IMR-90 (cell line): ENCODE data around the gene P3R3URF. TPM values are rescaled to one million over a fixed set of nuclear protein-coding genes. Genes with fewer than 3 reads are reported as not detected.
A peak's percentile ranks its signal among the peaks of the same experiment; 100 is the strongest.

ENCODE experiments used
- ATAC-seq: fragments of 200-7000 bp; cut with Tn5 transposase; 2 replicates; pipeline ENCODE4 v1.9.1; 2020; ENCODE audit warnings: low read depth, mild to moderate bottlenecking, moderate library complexity
- BruUV-seq: library from RNA; stranded (reverse); fragments of 400-500 nt; replicated peaks from 2 replicates; lab custom pipeline; 2021; lab: Mats Ljungman, UMichigan
- CTCF ChIA-PET: fragments of 300-600 bp; formaldehyde crosslinking; extraction: SDS; loops from one replicate; lab custom pipeline; 2021; ENCODE audit warnings: antibody characterized with exemption; lab: Yijun Ruan, JAX
- POLR2A ChIA-PET: fragments of 300-600 bp; sonication (Branson Sonifier 250); formaldehyde crosslinking; loops from one replicate; lab custom pipeline; 2022; ENCODE audit warnings: antibody characterized with exemption; ENCODE audit not compliant: unreplicated experiment; lab: Charles Lee
- DNase-seq: peaks from one replicate; pipeline ENCODE4 v3.0.0; 2013
- H2AFZ ChIP-seq: replicated peaks from 2 replicates; pipeline ENCODE3; 2013; ENCODE audit warnings: low read length, mild to moderate bottlenecking; ENCODE audit not compliant: poor library complexity
- H2AK5ac ChIP-seq: 2 replicates; pipeline ENCODE4 v1.6.1; 2013; ENCODE audit warnings: low read depth, low read length, inconsistent platforms
- H2AK9ac ChIP-seq: replicated peaks from 2 replicates; pipeline ENCODE3; 2013; ENCODE audit warnings: mild to moderate bottlenecking, low read depth, low read length, moderate library complexity; ENCODE audit not compliant: poor library complexity
- H2BK120ac ChIP-seq: 2 replicates; pipeline ENCODE4 v1.6.1; 2013; ENCODE audit warnings: low read depth, low read length, inconsistent platforms
- H2BK15ac ChIP-seq: 3 replicates; pipeline ENCODE4 v1.6.1; 2013; ENCODE audit warnings: low read depth, low read length, inconsistent platforms
- H2BK20ac ChIP-seq: 2 replicates; pipeline ENCODE4 v1.6.1; 2013; ENCODE audit warnings: low read depth, mild to moderate bottlenecking, inconsistent platforms, low read length, moderate library complexity
- H2BK5ac ChIP-seq: 2 replicates; pipeline ENCODE4 v1.6.1; 2013; ENCODE audit warnings: mild to moderate bottlenecking, low read depth, low read length, inconsistent platforms; ENCODE audit not compliant: poor library complexity, severe bottlenecking
- H3K14ac ChIP-seq: replicated peaks from 2 replicates; pipeline ENCODE4 v1.6.1; 2013; ENCODE audit warnings: low read depth, low read length, inconsistent platforms
- H3K18ac ChIP-seq: 2 replicates; pipeline ENCODE4 v1.6.1; 2013; ENCODE audit warnings: low read depth, low read length, control low read depth
- H3K23ac ChIP-seq: 2 replicates; pipeline ENCODE4 v1.6.1; 2013; ENCODE audit warnings: low read depth, low read length, inconsistent platforms
- H3K27ac ChIP-seq: 2 replicates; pipeline ENCODE4 v1.5.1; 2013; ENCODE audit warnings: mild to moderate bottlenecking, control low read depth, low read length; ENCODE audit not compliant: insufficient read depth
- H3K27me3 ChIP-seq: 2 replicates; pipeline ENCODE4 v1.6.1; 2013; ENCODE audit warnings: low read length; ENCODE audit not compliant: control insufficient read depth, insufficient read depth
- H3K36me3 ChIP-seq: 2 replicates; pipeline ENCODE4 v1.6.1; 2013; ENCODE audit warnings: low read length, mixed read lengths; ENCODE audit not compliant: control insufficient read depth, insufficient read depth
- H3K4ac ChIP-seq: 2 replicates; pipeline ENCODE4 v1.6.1; 2013; ENCODE audit warnings: low read depth, low read length, inconsistent platforms
- H3K4me1 ChIP-seq: 2 replicates; pipeline ENCODE4 v1.6.1; 2013; ENCODE audit warnings: low read length, mixed read lengths; ENCODE audit not compliant: control insufficient read depth, insufficient read depth
- H3K4me2 ChIP-seq: 2 replicates; pipeline ENCODE4 v1.6.1; 2013; ENCODE audit warnings: low read depth, mild to moderate bottlenecking, control low read depth, low read length, moderate library complexity
- H3K4me3 ChIP-seq: 2 replicates; pipeline ENCODE4 v1.5.1; 2013; ENCODE audit warnings: low read depth, mild to moderate bottlenecking, control low read depth, low read length, moderate library complexity; ENCODE audit not compliant: insufficient read depth
- H3K56ac ChIP-seq: 2 replicates; pipeline ENCODE4 v1.6.1; 2013; ENCODE audit warnings: low read length, inconsistent platforms; ENCODE audit not compliant: insufficient read depth; ENCODE audit errors: extremely low read depth
- H3K79me1 ChIP-seq, 2 experiments: 2 replicates each; pipeline ENCODE4 v1.6.1; 2013; ENCODE audit warnings: low read length in 2 of 2, inconsistent platforms in 1 of 2, low read depth in 1 of 2
- H3K9ac ChIP-seq: 2 replicates; pipeline ENCODE4 v1.6.1; 2013; ENCODE audit warnings: low read depth, low read length, control low read depth
- H3K9me1 ChIP-seq: 2 replicates; pipeline ENCODE4 v1.6.1; 2013; ENCODE audit warnings: low read length, inconsistent platforms; ENCODE audit not compliant: insufficient read depth
- H3K9me3 ChIP-seq: 2 replicates; pipeline ENCODE4 v1.6.1; 2013; ENCODE audit warnings: low read length; ENCODE audit not compliant: control insufficient read depth, insufficient read depth
- H4K20me1 ChIP-seq: 2 replicates; pipeline ENCODE4 v1.6.1; 2013; ENCODE audit warnings: low read length, inconsistent platforms; ENCODE audit not compliant: insufficient read depth
- H4K5ac ChIP-seq: 2 replicates; pipeline ENCODE4 v1.6.1; 2013; ENCODE audit warnings: mild to moderate bottlenecking, low read depth, low read length, control low read depth
- H4K8ac ChIP-seq, 2 experiments: 2 replicates each; pipeline ENCODE4 v1.6.1; 2013; ENCODE audit warnings: low read depth in 2 of 2, low read length in 2 of 2, control low read depth in 1 of 2, inconsistent platforms in 1 of 2
- H4K91ac ChIP-seq: 2 replicates; pipeline ENCODE4 v1.6.1; 2013; ENCODE audit warnings: low read depth, low read length, inconsistent platforms; ENCODE audit not compliant: insufficient read depth
- BHLHE40 ChIP-seq: fragments of 150-350 bp; IDR thresholded peaks from 2 replicates; pipeline ENCODE4 v1.6.1; 2016; ENCODE audit warnings: mild to moderate bottlenecking, low read depth, low read length
- CEBPB ChIP-seq: IDR thresholded peaks from 2 replicates; pipeline ENCODE4 v1.6.1; 2012; ENCODE audit warnings: low read depth, low read length, improper control_type of control experiment
- CHD1 ChIP-seq: IDR thresholded peaks from 2 replicates; pipeline ENCODE4 v1.6.1; 2012; ENCODE audit warnings: low read depth, low read length, improper control_type of control experiment
- MXI1 ChIP-seq: IDR thresholded peaks from 2 replicates; pipeline ENCODE4 v1.6.1; 2012; ENCODE audit warnings: low read depth, mild to moderate bottlenecking, low read length, moderate library complexity, borderline replicate concordance
- NFE2L2 ChIP-seq: fragments of 150-350 bp; IDR thresholded peaks from 2 replicates; pipeline ENCODE4 v1.6.1; 2016; ENCODE audit warnings: low read depth, mild to moderate bottlenecking, low read length
- RAD21 ChIP-seq: IDR thresholded peaks from 2 replicates; pipeline ENCODE4 v1.6.1; 2012; ENCODE audit warnings: low read length, improper control_type of control experiment
- RCOR1 ChIP-seq: IDR thresholded peaks from 2 replicates; pipeline ENCODE4 v1.6.1; 2012; ENCODE audit warnings: mild to moderate bottlenecking, low read length, improper control_type of control experiment; ENCODE audit not compliant: insufficient replicate concordance
- WGBS, 2 experiments: methylation state at CpG; one replicate each; pipeline versions ENCODE4 v1.1.5 to v1.1.7; 2013; ENCODE audit warnings: missing lambda C conversion rate in 2 of 2; ENCODE audit not compliant: insufficient read length in 1 of 2; ENCODE audit errors: extremely low coverage in 2 of 2; 5-methylcytosine and 5-hydroxymethylcytosine counted together
- dilution Hi-C: fragments of 300-500 bp; cut with HindIII; formaldehyde crosslinking; loops from one replicate; pipeline ENCODE4 v1.14.3; 2018; ENCODE audit warnings: low sequenced_read_pairs; ENCODE audit not compliant: unreplicated experiment
- in situ Hi-C: fragments of 300-500 bp; cut with MboI; formaldehyde crosslinking; loops from 3 replicates; pipeline ENCODE4 v1.14.3; 2019; ENCODE audit warnings: low sequenced_read_pairs, inconsistent platforms, mixed read lengths
- intact Hi-C: fragments of 100-400 bp; cut with micrococcal nuclease; formaldehyde crosslinking; loops from 2 replicates; pipeline ENCODE4 v1.10.0; 2022
- polyA plus RNA-seq, 3 experiments: library from polyadenylated mRNA; depleted of rRNA; stranded (reverse); fragments of >200 nt; gene quantifications; 2 replicates each; pipeline ENCODE4 v1.2.3, GENCODE V29; 2012; ENCODE audit warnings: low replicate concordance in 1 of 3
- total RNA-seq: library from RNA; depleted of rRNA; stranded (reverse); fragments of >200 nt; gene quantifications from 2 replicates; pipeline ENCODE4 v1.2.3, GENCODE V29; 2012
- TF ChIP-seq, protein P1 (sequence below): fragments of 150-350 bp; IDR thresholded peaks from 2 replicates; pipeline ENCODE4 v1.6.1; 2017; ENCODE audit warnings: mild to moderate bottlenecking, antibody characterized with exemption, low read length, low read depth

P3R3URF gene
- total and polyA plus RNA-seq, 2 of the 4 experiments (the other 2 are of a cell fraction), result not detected

DNA sequence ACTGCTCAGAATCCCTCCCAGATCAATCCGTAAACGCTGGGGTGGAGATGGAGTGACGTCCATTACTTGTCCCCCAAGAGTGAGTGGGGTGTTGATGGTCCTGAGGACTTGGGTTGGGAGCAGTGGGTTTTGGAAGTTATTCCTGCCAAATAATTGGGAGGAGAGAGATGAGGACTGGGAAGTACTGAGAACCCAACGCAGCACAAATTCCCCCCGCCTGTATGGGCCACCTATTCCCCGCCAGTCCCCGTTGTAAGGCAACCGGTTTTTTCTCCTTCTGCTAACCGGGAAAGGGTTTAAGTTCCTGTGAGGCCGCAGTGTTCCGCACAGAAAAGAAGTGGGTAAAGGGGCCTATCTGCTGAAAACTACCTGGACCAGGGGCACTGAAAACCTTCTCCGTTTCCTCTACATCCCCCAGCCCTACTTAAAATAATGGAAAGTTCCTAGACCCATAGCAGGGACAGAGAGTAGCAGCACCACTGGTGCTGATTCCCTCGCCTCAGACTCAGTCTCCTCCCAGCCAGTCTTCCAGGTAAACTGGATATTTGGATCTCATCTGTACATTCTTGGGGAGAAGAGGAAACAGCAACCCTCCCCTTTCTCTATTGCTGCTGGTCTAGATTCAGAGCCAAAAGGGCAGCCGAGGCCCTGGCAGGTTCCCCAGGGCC, 27.6 kb upstream of the P3R3URF start:
- Histone ChIP-seq H3K27me3 (no peaks in the 10 kb centered on the region), H3K18ac (no peak overlapping the region), H3K4me2 (peak overlapping the region; percentile 91), H3K23ac (peak overlapping the region; percentile 48), H3K9ac (peak overlapping the region; percentile 23), H3K4me1 (no peaks in the 10 kb centered on the region), H2BK5ac (no peak overlapping the region), H2BK20ac (no peak overlapping the region), H4K8ac (peak overlapping the region; percentile 61 to 75), H4K5ac (0 out of 2 replicates have a peak overlapping the region, but pooled peaks have one; percentile 2), H3K27ac (no peak overlapping the region; the same call in 1 of the 2 replicates), H3K4ac (peak overlapping the region; percentile 44), H3K79me1 (peaks cover 0 to 12% of the 10 kb centered on the region in 2 experiments; a peak in 1 of 4 replicates), H2AK5ac (no peak overlapping the region; the same call in 1 of the 2 replicates), H3K36me3 (no peaks in the 10 kb centered on the region), H3K14ac (peak overlapping the region; percentile 89), H2AFZ (peak overlapping the region; percentile 99), H3K4me3 (peak overlapping the region; percentile 51), H3K56ac (0 out of 2 replicates have a peak overlapping the region, but pooled peaks have one; percentile 7), H3K9me3 (no peaks in the 10 kb centered on the region), H3K9me1 (peaks cover 2% of the 10 kb centered on the region; the same call in 1 of the 2 replicates), H2BK120ac (no peak overlapping the region), H2BK15ac (peak overlapping the region; percentile 67; the same call in 1 of the 3 replicates), H4K91ac (peak overlapping the region; percentile 34), H4K20me1 (no peaks in the 10 kb centered on the region), H2AK9ac (peak overlapping the region; percentile 77)
- no TSS peak for BruUV-seq
- CTCF ChIA-PET, result interaction anchor here (2.1 kb wide), 1 partner anchor 20 kb away, joined by 10 read pairs; no protein-coding TSS in a partner anchor
- no peak for DNase-seq
- in situ Hi-C loops, result no loop called here
- peak; percentile 6 for ATAC-seq
- no CpG with 5 or more reads among the region's 14 CpGs for WGBS, 2 experiments
- dilution Hi-C loops, result no loop called here
- TF ChIP-seq CEBPB, result no peak
- no peak for TF ChIP-seq NFE2L2
- TF ChIP-seq RAD21, result no peak
- no peak for TF ChIP-seq BHLHE40
- no peak for TF ChIP-seq RCOR1
- TF ChIP-seq MXI1, result no peak
- TF ChIP-seq CHD1, result no peak
- TF ChIP-seq, protein P1, sequence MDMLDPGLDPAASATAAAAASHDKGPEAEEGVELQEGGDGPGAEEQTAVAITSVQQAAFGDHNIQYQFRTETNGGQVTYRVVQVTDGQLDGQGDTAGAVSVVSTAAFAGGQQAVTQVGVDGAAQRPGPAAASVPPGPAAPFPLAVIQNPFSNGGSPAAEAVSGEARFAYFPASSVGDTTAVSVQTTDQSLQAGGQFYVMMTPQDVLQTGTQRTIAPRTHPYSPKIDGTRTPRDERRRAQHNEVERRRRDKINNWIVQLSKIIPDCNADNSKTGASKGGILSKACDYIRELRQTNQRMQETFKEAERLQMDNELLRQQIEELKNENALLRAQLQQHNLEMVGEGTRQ, result no peak
- intact Hi-C loops, result no loop called here
- POLR2A ChIA-PET, result interaction anchor here (0.9 kb wide), 1 partner anchor 335 kb away, joined by 3 read pairs; no protein-coding TSS in a partner anchor
